ENCODE results near the gene BRINP1.

Gene BRINP1

GRCh38 chr9:119280740-119281485 is 88.3 kb downstream of the BRINP1 start:
- TF ChIP-seq GATA2 (IDR thresholded peaks at IDR 0.05; ENCODE audit: low read depth, low read length) (no peak), GATA3 (IDR thresholded peaks at IDR 0.05; ENCODE audit: low read depth, low read length) (no peak)

- no peak for TF ChIP-seq GATA2 (IDR thresholded peaks at IDR 0.05; ENCODE audit: low read depth, low read length)
- no peak for TF ChIP-seq GATA3 (IDR thresholded peaks at IDR 0.05; ENCODE audit: low read depth, low read length)
These were observed 91.1 kb downstream of the BRINP1 start for GRCh38 chr9:119278171-119278570.

GRCh38 chr9:119273984-119274665 is 95.1 kb downstream of the BRINP1 start:
- TF ChIP-seq GATA2 (IDR thresholded peaks at IDR 0.05; ENCODE audit: low read depth, low read length) (no peak), GATA3 (IDR thresholded peaks at IDR 0.05; ENCODE audit: low read depth, low read length) (no peak)

- TF ChIP-seq GATA3 (IDR thresholded peaks at IDR 0.05; ENCODE audit: low read depth, low read length): no peak
These were observed 95.8 kb downstream of the BRINP1 start for GRCh38 chr9:119273325-119273904.

- TF ChIP-seq GATA2 (IDR thresholded peaks at IDR 0.05; ENCODE audit: low read depth, low read length) (no peak), GATA3 (IDR thresholded peaks at IDR 0.05; ENCODE audit: low read depth, low read length) (no peak)
These were observed 96.6 kb downstream of the BRINP1 start for GRCh38 chr9:119272500-119273211.

GRCh38 chr9:119268985-119269384 is 100.2 kb downstream of the BRINP1 start:
- TF ChIP-seq GATA2 (IDR thresholded peaks at IDR 0.05; ENCODE audit: low read depth, low read length) (no peak), GATA3 (IDR thresholded peaks at IDR 0.05; ENCODE audit: low read depth, low read length) (no peak)

GRCh38 chr9:119264165-119264564 is 105.1 kb downstream of the BRINP1 start:
- no peak for TF ChIP-seq GATA3 (IDR thresholded peaks at IDR 0.05; ENCODE audit: low read depth, low read length)
- TF ChIP-seq GATA2 (IDR thresholded peaks at IDR 0.05; ENCODE audit: low read depth, low read length): no peak

- TF ChIP-seq GATA3 (IDR thresholded peaks at IDR 0.05; ENCODE audit: low read depth, low read length): no peak
- TF ChIP-seq GATA2 (IDR thresholded peaks at IDR 0.05; ENCODE audit: low read depth, low read length): no peak
These were observed 111.6 kb downstream of the BRINP1 start for GRCh38 chr9:119257592-119257991.

- TF ChIP-seq GATA3 (IDR thresholded peaks at IDR 0.05; ENCODE audit: low read depth, low read length) (no peak), GATA2 (IDR thresholded peaks at IDR 0.05; ENCODE audit: low read depth, low read length) (no peak)
These were observed 114.1 kb downstream of the BRINP1 start for GRCh38 chr9:119255116-119255515.

- no peak for TF ChIP-seq GATA3 (IDR thresholded peaks at IDR 0.05; ENCODE audit: low read depth, low read length)
- TF ChIP-seq GATA2 (IDR thresholded peaks at IDR 0.05; ENCODE audit: low read depth, low read length): no peak
These were observed 116.5 kb downstream of the BRINP1 start for GRCh38 chr9:119252671-119253299.

GRCh38 chr9:119251936-119252335 is 117.3 kb downstream of the BRINP1 start:
- no peak for TF ChIP-seq GATA2 (IDR thresholded peaks at IDR 0.05; ENCODE audit: low read depth, low read length)

- no peak for TF ChIP-seq GATA3 (IDR thresholded peaks at IDR 0.05; ENCODE audit: low read depth, low read length)
- no peak for TF ChIP-seq GATA2 (IDR thresholded peaks at IDR 0.05; ENCODE audit: low read depth, low read length)
These were observed 118.5 kb downstream of the BRINP1 start for GRCh38 chr9:119250730-119251129.

GRCh38 chr9:119240546-119240945 is 128.7 kb downstream of the BRINP1 start:
- TF ChIP-seq GATA2 (IDR thresholded peaks at IDR 0.05; ENCODE audit: low read depth, low read length) (peak; percentile 24; the same call in 1 of the 2 replicates), GATA3 (IDR thresholded peaks at IDR 0.05; ENCODE audit: low read depth, low read length) (no peak)

GRCh38 chr9:119234636-119235035 is 134.6 kb downstream of the BRINP1 start:
- TF ChIP-seq GATA3 (IDR thresholded peaks at IDR 0.05; ENCODE audit: low read depth, low read length): no peak
- no peak for TF ChIP-seq GATA2 (IDR thresholded peaks at IDR 0.05; ENCODE audit: low read depth, low read length)
